ENCODE results near the gene CARS1. TPM values are rescaled to one million over a fixed set of nuclear protein-coding genes. Genes with fewer than 3 reads are reported as not detected.
A peak's percentile ranks its signal among the peaks of the same experiment; 100 is the strongest.

The CARS1 gene
- total and polyA plus RNA-seq, 9 donors: 12.5 to 148 (median 17.6) TPM

GRCh38 chr11:3087821-3088800 lies 30.9 kb upstream of the CARS1 start:
- Histone ChIP-seq H3K27ac (no peak overlapping the region), H3K4me1 (ENCODE audit: insufficient read depth) (no peaks in the 10 kb centered on the region), H3K4me3 (no peak overlapping the region), H3K9me3 (no peaks in the 10 kb centered on the region), H3K27me3 (no peaks in the 10 kb centered on the region), H3K36me3 (no peaks in the 10 kb centered on the region)
- DNase-seq: peak in 1 of 5 donors; percentile 8
- 79 to 85% (median 83%) methylated on average over 20 to 24 of the region's 24 CpGs for WGBS, 3 donors
- TF ChIP-seq EP300 (IDR thresholded peaks at IDR 0.05): no peak
- no peak for TF ChIP-seq POLR2A (IDR thresholded peaks at IDR 0.05)
- TF ChIP-seq CTCF (IDR thresholded peaks at IDR 0.05): no peak
- intact Hi-C loops (cut with DNase I): no loop called here

- peak in 1 of 5 donors; percentile 7 for DNase-seq
- H3K27me3 ChIP-seq: no peaks in the 10 kb centered on the region
- no peaks in the 10 kb centered on the region for H3K9me3 ChIP-seq
- no peaks in the 10 kb centered on the region for H3K4me1 ChIP-seq (ENCODE audit: insufficient read depth)
- no peak for TF ChIP-seq CTCF (IDR thresholded peaks at IDR 0.05)
- TF ChIP-seq POLR2A (IDR thresholded peaks at IDR 0.05): no peak
- TF ChIP-seq EP300 (IDR thresholded peaks at IDR 0.05): no peak
- no peak overlapping the region for H3K27ac ChIP-seq
- no peaks in the 10 kb centered on the region for H3K36me3 ChIP-seq
- H3K4me3 ChIP-seq: no peak overlapping the region
- intact Hi-C loops (cut with DNase I): no loop called here
- WGBS, 3 donors: 84 to 89% (median 85%) methylated on average over 11 of the region's 11 CpGs
These were observed 30.1 kb upstream of the CARS1 start for GRCh38 chr11:3087373-3087772.

- 26 to 47% (median 31%) methylated on average over 7 to 9 of the region's 9 CpGs for WGBS, 3 donors
These were observed 29.5 kb upstream of the CARS1 start for GRCh38 chr11:3086671-3087150.

GRCh38 chr11:3086114-3086513 lies 28.9 kb upstream of the CARS1 start:
- Histone ChIP-seq H3K4me1 (ENCODE audit: insufficient read depth) (no peaks in the 10 kb centered on the region), H3K4me3 (no peak overlapping the region), H3K36me3 (no peaks in the 10 kb centered on the region), H3K27ac (no peak overlapping the region), H3K9me3 (no peaks in the 10 kb centered on the region), H3K27me3 (no peaks in the 10 kb centered on the region)
- DNase-seq: peak in 1 of 5 donors; percentile 27
- WGBS, 3 donors: 36 to 58% (median 44%) methylated on average over 5 to 8 of the region's 8 CpGs
- TF ChIP-seq POLR2A (IDR thresholded peaks at IDR 0.05): no peak
- TF ChIP-seq EP300 (IDR thresholded peaks at IDR 0.05): no peak
- intact Hi-C loops (cut with DNase I): no loop called here

More at GRCh38 chr11:3086671-3087150, 29.5 kb upstream of the CARS1 start:
- peak in 3 of 5 donors; percentile 11 to 61 (median 38) for DNase-seq
- H3K27ac ChIP-seq: no peak overlapping the region
- no peaks in the 10 kb centered on the region for H3K27me3 ChIP-seq
- no peaks in the 10 kb centered on the region for H3K4me1 ChIP-seq (ENCODE audit: insufficient read depth)
- H3K4me3 ChIP-seq: no peak overlapping the region
- no peaks in the 10 kb centered on the region for H3K36me3 ChIP-seq
- TF ChIP-seq EP300 (IDR thresholded peaks at IDR 0.05) (no peak), CTCF (IDR thresholded peaks at IDR 0.05) (no peak), POLR2A (IDR thresholded peaks at IDR 0.05) (no peak)
- intact Hi-C loops (cut with DNase I): no loop called here
- no peaks in the 10 kb centered on the region for H3K9me3 ChIP-seq

Measured in ovary (tissue), 9 donors.